GM18511 (cell line): ENCODE data around the gene BRD3OS.
"Not testable (repeated sequence)": the region's sequence is repeated elsewhere in the genome, so short reads cannot be mapped to it uniquely, and the experiment has no call there.

Experiments
- ATAC-seq: cut with Tn5 transposase; IDR thresholded peaks from one replicate; pipeline ENCODE4 v1.9.1; 2021; ENCODE audit warnings: mild to moderate bottlenecking, moderate library complexity; ENCODE audit not compliant: unreplicated experiment

BRD3OS gene

DNA sequence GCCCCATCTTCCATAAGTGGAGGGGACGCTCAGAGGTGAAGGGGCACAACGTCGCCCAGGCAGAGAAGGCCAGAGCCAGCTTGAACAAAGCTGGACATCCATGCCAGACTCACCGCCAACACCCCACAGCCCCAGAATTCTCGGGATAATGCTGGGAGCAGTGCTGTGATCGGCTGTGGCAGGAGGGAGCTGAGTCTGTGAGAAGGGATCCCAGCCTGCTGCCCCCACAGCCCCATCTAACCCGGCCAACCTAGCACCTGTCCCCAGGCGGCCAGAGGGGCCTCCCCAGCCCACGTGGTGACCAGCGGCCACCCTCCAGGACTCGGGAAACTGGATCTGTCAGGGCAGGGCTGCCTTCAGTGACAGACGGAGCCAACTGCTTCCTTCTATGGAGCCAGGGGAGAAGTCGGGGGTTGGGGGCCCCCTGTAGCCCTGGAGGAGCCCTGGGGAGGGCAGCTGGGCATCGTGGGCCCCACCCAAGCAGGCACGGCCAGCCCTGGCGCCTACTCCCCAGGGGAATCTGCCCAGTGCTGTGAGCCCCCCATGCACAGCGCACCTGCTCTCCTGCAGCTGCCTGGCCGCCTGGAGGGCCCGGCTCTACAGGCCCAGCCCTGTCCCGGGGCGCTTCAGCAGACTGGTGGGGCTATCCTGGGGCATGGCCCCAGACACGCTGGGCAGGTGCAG, 36.5 kb downstream of the BRD3OS start:
- no peak for ATAC-seq

DNA sequence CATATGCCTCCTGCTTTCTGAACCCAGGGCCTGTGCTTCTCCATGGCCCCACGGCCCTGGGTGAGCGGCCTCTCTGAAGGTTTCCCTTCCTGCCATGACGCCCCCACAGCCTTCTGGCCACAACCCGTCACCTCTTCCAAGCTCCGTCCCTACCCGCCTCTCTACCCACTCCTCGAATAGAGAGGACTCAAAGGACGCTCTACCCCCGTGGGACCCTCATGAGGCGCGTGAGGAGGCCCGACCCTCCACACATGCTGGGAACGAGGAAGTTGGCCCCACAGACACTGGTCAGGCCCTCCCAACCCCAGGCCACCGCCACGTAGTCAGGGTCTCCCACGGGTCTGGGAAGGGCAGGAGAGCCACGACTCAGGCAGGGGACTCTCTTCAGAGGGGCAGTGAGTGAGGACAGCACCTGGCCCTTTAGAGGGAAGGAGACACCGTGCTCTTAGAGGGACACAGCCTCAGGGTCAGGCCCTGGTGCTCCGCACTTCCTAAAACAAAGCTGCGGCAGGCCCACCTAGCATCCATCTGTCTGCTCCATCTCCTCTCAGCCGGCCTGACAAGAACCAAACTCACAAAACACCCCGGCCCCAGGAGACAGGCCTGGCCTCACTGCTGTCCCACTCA, 37.3 kb downstream of the BRD3OS start:
- ATAC-seq: no peak

DNA sequence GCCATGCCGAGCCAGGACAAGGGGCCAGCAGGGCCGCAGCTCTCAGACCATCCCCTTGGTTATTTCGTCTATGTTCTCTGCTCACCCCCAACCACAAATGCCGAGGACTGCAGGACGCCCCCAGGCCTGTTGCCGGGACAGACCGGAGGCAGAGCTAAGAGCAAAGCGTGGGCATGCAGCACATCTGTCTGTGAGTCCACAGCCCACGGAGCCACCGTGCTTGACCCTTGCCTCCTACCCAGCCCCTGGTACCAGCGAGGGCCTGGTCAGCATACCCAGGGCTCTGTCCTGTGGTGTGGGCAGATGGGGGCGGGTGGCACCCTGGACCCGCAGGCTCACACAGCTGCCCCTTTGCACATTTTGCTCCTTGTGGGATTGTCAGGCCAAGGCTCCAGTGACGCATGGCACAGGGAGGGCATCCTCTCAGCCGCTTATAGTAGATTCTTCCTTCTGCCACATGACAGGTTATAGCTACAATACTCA, 37.8 kb downstream of the BRD3OS start:
- no peak for ATAC-seq

DNA sequence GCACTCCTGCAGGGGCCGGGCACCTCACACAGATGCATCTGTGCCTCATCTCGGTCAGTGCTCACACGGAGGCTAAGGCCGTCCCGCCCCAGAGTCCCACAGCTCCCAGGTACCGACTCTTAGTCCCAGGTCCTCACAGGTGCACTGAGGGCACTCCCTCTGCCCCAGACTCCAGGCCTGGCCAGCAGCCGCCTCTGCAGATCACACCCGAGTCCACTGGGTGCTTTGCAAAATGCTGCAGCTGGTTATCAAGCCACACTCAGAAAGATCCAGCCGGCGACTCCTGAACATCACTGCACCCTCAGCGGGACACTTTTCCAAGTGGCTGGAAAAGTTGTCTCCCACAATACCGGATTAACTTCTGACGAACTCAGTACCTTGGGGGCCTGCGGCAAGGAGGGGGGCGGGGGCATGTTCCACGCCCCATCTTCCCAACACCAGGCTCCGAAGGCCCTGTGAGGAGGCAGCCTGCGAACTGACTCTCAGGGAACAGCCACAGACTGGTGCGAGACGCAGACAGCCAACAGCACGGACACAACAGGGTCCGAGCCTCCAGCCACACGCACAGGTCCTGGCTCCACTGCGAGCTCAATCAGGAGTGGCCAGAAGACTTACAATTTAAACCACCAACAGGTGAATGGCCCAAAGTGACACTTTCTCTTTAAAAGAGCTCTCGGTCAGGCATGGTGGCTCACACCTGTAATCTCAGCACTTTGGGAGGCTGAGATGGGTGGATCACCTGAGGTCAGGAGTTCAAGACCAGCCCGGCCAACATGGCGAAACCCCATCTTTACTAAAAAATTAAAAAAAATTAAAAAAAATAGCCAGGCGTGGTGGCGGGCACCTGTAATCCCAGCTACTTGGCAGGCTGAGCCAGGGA, 38.5 kb downstream of the BRD3OS start:
- ATAC-seq: no peak

DNA sequence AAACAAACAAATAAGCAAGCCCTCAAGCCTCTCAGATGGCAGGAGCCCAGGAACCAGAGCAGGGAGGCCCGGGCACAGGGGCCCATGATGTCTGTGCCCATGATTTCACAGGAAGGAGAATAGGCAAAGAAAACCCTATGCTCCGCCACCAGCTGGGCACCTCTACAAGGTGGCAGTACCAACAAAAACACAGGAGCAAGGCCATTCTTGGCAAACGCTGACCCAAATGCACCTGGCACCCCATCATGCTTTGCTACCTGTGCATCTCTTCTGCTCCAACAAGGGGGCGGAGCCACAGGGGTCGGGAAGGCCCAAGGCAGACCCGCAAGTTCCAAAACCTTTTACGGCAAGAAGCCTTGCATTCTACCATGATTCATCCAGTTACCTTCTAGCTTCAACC, 39.4 kb downstream of the BRD3OS start:
- ATAC-seq: no peak

DNA sequence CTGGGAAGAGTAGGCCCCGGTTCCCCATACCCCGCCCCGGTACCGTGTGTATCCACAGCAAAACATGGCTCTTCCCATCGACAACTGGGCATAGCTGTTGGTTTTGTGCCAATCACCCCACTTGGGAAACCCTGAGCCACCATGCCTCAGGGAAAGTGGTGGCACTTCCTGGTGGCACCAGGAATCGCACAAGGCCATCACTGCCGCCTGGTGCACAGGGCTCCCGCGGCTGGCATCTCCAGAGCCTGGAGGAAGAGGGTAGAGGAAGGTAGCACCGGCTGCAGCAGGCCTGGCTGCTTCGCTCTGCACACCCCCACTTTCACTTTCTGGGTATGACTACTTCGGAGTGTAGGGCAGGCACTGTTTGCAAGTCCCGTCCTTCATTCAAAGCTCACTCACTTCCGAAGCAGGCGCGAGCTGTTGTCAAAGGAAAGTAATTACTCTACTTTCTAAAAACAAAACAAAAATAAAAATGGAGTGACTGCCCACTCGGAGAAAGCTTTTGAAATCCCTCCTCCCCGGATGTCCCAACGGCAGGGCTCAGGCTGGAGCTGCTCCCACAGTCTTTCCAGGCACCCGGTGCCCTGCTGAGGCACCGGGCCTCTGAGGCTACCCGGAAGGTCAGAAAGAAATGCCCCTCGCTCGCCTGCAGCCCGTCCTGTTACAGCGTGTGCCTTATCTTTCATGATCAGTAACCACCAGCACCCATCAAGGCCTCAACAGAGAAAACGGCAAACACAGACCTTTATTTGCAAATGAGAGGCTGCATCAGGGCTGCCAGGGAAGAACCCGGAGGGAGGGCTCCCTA, 40.5 kb downstream of the BRD3OS start:
- peak; percentile 45 for ATAC-seq

DNA sequence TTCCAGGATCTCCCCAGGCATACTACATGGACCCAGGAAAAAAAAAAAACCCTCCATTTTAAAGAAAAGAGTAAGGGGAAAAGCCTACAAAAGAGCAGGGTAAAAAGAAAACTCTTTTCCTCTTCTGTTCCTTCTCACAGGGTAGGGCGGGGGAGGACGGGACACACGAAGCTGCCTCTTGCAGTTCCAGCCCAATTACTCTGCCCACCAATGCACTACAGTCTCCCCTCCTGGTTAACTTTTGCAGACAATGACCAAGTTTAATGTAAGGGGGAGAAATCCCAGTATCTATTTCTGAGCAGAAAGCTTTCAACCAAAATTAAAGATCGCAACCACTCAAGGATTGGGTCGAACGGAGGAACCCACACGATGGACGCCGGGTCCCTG, 41.2 kb downstream of the BRD3OS start:
- no peak for ATAC-seq

DNA sequence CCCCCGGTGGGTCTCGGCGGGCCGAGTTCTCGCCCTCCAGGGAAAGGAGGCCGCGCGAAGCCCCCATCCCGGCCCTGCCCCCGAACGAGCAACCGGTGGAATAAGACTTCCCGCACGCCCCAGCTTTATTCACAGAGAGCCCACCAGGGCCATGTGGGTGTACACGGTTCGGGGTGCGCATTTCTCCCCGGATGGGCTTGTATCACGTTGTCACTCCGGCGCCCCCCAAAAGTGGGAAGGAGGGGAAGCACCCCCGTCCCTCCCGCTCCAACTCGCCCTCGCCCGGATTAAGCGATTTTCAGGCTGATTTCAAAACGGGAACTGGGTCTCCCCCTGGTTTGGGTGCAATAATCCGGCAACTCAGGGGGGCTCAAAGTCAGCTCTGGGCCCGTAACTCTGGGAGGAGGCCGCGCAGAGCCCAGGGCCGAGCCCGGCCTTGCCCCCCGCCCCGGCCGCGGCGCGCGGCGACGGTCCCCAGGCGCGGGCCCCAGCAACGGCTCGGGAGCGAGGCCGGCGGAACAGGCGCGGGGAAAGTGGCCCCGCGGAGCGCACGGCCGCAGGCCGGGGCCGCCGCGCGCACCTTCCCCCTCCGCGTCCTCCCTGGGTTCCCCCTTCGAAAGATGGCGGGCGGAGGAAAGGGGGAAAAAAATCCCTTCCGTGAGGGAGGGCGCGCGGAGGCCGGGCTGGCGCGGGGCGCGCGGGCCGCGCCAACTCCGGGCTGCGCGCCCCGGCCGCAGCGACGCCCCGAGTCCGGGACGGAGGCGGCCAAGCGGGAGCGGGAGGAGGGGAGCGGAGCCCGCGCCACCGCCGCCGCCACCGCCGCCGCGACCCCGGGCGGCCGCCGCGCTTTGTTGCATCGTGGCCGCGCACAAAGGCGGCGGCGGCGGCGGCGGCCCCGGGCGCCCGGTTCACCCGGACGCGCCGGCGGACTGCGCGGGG, 41.9 kb downstream of the BRD3OS start:
- ATAC-seq: peak; percentile 13

DNA sequence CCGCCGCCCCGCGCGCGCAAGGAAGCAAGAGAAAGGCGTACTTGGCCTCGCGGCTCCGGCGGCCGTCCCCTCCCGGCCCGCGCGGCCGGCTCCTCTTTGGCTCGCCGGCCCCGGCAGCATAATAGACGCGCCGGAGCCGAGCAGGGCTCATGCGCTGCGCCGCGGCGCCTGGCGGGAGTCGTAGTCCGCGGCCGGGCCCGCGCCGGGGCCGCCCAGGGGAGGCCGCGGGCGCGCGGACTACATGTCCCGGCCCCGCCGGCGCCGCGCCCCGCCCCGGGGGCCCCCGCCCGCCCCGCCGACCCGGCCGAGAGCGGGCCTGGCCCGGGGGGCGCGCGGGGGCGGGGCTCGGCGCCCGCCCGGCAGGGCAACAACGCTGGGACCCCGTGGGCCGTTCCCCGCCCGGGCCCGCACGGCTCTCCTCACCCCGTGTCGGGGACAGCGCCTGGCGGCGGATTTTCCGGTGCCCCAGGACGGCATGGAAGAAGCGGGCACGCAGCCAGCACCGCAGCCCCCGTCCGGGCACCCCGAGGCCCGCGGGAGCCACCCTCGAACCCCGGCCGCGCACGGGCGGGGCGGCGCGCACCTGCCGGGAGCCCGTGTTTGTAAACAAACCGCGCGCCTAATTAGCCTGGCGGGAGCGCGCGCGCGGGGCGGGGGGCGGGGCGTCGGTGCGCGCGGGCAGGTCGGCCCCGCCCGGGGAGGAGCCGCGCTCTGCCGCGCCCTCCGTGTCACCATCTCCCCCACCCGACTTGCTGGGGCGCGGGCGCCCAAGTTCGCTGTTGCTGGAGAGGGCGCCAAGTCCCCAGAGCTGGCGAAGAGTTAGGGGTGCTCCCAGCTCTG, 42.8 kb downstream of the BRD3OS start, which contains the start of gene BRD3:
Gene BRD3 (minus strand): TSS at position 123 of the 840 bp plus-strand sequence. CDS start 14,549 bp downstream, outside the sequence.
- ATAC-seq: peak; percentile 73

DNA sequence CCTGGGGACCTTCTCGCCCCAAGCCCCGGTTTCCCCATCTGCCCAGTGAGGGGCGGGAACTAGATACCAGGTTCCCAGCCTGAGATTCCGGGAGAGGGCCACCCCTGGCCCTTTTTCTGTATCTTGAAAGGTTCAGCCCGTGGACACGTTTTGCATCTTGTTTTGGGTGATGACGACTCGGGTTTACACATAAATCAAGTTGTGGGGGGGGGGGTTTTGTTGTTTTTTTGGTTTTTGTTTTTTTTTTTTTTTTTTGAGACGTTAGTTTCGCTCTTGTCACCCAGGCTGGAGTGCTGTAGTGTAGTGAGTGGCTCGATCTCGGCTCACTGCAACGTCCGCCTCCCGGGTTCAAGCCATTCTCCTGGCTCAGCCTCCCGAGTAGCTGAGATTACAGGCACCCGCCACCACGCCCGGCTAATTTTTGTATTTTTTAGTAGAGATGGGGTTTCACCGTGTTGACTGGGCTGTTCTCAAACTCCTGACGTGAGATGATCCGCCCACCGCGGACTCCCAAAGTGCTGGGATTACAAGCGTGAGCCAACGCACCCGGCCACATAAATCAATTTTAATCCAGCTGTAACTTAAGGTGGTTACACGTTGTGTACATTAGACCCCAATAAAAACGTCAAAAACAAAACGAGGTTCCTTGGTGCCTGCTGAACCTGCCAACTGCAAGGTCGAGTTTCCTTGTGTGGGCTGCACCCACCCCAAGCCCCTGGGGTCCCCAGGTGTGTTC, 43.6 kb downstream of the BRD3OS start:
- ATAC-seq: peak; percentile 4

DNA sequence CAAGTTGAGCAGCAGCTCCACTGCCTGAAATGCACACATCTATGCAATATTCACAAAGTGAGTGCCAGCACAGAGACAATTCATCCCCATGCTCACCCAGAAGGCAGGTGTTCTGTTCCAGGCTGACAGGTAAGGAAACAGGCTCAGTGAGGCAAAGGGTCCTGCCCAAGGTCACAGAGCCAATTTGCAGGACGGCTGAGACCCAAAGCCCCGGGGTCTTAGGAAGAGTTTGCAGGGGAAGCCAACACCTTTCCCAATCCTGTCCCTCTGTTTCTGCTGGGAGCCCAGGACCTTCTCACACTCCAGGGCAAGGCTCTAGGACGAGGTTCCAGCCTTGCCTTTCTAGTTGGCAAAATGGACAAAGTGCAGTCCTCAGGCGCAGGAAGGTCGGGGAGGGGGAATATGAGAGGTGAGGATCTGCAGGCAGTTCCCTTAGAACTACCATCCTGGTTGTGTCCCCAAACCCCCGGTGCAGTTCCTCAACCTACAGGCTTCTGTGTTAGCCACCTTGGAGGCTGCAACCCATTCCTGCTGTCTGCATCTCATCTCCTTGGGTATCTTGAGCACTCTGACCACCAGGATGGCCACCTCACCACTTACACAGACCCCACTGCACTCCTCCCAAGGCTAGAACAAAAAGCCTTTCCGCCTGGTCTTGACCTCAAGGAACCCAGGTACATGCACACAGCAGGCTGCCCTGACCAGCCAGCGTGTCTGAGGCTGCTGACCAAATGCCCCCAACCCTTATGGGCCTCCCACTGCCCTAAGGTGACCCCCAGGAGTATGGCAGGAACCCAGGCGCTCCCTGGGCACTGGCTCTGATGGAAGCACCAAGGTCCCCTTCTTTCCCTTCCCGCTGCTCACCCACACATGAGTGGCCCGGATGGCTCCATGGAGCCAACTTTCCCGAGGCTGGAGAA, 44.5 kb downstream of the BRD3OS start:
- no peak for ATAC-seq

DNA sequence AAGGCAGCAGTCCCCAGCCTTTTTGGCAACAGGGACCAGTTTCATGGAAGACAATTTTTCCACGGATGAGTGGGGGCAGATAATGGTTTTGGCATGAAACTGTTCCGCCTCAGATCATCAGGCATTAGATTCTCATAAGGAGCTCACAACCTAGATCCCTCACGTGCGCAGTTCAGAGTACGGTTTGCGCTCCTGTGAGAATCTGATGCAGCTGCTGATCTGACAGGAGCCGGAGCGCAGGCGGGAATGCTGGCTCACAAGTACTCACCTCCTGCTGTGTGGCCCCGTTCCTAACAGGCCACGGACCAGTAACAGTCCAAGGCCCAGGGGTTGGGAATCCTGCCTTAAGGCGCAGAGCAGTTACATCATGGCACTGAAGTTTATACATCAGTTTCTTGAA, 45.9 kb downstream of the BRD3OS start:
- ATAC-seq: no peak

DNA sequence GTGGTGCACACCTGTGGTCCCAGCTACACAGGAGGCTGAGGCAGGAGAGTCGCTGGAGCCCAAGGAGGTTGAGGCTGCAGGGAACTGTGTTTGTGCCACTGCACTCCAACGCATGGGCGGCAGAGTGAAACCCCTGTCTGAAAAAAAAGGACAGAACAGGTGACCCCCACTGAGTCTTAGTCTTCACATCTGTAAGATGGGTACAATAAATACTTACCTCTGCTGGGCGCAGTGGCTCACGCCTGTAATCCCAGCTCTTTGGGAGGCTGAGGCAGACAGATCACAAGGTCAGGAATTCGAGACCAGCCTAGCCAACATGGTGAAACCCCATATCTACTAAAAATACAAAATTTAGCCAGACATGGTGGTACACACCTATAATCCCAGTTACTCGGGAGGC, 47.4 kb downstream of the BRD3OS start:
- not testable (repeated sequence) for ATAC-seq

DNA sequence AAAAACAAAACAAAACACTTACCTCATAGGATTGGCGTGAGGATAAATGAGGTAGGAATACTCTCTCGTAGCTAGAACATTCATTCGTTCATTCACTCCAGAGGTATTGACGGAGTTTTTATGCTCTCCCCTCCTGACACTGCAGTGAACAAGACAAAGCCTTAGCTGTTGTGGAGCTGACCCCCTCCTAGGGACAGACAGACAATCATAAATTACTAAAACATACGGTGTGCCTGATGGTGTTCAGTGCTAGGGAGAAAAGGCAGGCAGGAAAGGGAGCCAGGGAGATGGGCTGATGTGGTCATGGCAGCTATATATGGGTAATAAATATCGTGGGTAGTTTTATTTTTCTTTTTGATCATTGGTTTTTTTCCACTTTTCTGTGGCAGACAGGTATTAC, 48.2 kb downstream of the BRD3OS start:
- no peak for ATAC-seq

DNA sequence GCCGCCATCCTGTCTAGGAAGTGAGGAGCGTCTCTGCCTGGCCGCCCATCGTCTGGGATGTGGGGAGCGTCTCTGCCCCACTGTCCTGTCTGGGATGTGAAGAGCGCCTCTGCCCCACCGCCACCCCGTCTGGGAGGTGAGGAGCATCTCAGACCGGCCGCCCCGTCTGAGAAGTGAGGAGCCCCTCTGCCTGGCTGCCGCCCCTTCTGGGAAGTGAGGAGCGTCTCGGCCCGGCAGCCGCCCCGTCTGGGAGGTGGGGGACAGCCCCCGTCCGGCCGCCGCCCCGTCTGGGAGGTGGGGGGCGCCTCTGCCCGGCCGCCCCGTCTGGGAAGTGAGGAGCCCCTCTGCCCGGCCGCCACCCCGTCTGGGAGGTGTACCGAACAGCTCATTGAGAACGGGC, 50.4 kb downstream of the BRD3OS start:
- ATAC-seq: not testable (repeated sequence)

DNA sequence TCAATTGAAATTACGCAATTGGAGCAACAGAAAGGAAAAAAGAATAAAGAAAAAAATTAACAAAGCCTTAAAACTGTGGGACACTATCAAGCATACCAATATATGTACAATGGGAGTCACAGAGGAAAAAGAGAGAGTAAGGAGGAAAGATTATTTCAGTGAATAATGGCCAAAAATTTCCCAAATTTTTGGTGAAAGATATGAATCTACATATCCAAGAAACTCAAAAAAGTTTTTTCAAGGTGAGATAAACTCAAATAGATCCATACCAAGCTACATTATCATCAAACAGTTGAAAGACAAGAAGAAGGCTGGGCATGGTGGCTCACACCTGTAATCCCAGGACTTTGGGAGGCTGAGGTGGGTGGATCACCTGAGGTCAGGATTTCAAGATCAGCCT, 51.4 kb downstream of the BRD3OS start:
- ATAC-seq: no peak
